HG02981 (cell line): ENCODE data around the gene ZDHHC6.
"Not testable (repeated sequence)": the region's sequence is repeated elsewhere in the genome, so short reads cannot be mapped to it uniquely, and the experiment has no call there.

ENCODE experiments used
- ATAC-seq: cut with Tn5 transposase; IDR thresholded peaks from one replicate; pipeline ENCODE4 v1.9.1; 2021; ENCODE audit warnings: mild to moderate bottlenecking, moderate library complexity; ENCODE audit not compliant: unreplicated experiment

The ZDHHC6 gene

DNA sequence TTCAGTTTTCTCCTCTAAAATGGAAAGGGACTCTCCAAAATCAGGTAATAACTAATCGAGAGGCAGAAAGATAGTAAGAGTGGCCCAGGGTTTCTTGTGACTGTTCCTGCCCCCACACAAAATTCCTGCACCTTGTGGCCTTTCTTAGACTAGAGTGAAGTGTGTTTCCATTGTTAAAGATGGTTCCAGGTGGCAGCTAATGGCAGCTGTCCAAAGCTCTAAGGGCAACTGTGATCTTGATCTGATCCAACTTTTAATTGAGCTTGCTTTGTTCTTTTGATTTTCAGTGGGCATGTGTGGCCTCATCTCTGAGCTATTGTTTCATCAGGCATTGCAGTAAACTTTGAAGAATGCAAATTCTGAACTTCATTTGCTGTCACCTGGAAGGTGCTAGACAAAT lies 53.4 kb downstream of the ZDHHC6 start:
- ATAC-seq = no peak

DNA sequence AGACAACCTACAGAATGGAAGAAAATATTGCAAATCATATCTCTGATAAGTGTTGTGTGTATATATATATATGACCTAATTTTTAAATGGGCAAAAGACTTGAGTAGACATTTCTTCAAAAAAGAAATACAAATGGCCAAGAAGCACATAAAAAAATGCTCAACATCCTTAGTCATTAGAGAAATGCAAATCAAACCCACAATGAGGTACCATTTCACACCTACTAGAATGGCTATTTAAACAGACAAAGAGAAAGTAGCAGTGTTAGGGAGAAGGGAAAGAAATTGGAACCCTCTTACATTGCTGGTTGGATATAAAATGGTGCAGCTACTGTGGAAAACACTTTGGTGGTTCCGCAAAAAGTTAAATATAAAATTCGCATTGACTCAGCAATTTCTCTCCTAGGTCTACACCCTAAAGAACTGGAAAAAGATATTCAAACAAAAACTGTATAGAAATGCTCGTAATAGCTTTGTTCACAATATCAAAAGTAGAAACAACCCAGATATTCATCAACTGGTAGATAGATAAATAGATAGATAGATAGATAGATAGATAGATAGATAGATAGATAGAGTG lies 56.5 kb downstream of the ZDHHC6 start:
- ATAC-seq = no peak

DNA sequence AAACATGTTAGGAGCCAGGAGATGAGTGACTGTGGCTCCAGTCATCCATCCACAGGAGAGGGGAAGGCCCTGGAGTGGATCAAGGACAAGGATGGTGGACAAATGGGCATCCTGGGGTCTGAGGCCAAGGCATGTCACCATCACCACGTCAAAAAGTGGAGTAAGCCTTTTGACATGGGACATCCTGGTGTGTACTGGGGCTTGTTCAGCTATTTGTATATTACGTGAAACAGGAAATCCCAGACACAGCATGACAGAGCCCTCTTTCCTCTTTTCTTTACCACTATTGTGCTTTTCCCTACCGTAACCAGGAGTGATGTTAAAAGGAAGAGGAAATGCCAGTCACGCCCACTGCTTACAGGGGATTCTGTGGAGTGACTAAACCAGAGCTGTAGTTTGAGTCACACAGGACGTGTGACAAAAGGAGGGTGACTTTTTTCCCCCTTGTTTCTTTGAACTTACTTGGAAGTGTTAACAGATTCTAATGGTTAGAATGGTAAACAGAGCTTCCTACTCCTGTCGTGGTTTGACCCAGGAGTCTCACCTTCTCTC lies 57.4 kb downstream of the ZDHHC6 start:
- ATAC-seq = peak; percentile 57

DNA sequence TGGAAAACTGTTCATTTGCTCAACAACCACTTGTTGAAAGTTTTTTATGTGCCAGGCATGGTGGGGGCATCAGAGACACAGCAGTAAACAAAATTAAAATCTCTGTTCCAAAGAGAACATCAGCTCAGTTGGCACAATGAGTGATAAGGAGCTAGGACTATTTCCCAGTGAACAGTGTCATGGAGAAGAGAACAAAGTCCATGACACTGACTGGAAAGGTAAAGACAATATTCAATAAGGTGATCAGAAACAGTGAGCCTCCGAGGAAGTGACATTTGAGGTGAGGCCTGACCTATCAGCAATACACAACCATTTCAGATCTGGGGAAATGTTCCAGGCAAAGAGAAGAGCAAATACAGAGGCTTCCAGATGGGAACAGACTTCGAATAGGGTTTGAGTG lies 58.2 kb downstream of the ZDHHC6 start:
- no peak for ATAC-seq

DNA sequence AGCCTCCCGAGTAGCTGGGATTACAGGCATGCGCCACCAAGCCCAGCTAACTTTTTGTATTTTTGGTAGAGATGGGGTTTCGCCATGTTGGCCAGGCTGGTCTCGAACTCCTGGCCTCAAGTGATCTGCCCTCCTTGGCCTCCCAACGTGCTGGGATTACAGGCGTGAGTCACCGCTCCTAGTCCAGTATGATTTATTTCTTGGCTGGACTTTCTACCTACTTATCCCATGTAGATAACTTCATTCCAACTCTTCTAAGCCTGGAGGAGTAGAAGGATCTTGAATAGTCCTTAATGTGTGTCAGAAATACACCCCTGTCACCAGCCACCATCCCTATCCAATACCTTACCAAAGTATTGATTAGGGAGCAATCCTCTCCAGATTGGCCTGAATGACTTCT lies 58.7 kb downstream of the ZDHHC6 start:
- not testable (repeated sequence) for ATAC-seq

DNA sequence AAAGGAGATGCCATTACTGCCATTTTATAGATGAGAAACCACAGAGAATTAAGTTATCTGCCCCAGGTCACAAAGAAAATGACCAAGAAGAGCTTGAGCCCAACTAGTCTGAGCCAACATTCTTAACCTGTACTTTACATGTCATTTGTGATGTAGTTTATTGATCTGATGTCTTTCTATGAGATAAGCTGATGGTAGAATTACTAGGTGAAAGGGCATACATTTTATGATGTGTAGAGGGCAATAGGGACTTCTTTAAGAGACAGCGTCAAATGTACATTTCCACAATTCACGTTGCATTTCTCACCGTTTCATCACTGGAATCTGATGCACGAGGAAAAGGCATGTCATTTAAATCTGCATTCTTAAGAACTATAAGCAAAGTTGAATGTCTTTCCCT lies 61.5 kb downstream of the ZDHHC6 start:
- ATAC-seq = no peak

DNA sequence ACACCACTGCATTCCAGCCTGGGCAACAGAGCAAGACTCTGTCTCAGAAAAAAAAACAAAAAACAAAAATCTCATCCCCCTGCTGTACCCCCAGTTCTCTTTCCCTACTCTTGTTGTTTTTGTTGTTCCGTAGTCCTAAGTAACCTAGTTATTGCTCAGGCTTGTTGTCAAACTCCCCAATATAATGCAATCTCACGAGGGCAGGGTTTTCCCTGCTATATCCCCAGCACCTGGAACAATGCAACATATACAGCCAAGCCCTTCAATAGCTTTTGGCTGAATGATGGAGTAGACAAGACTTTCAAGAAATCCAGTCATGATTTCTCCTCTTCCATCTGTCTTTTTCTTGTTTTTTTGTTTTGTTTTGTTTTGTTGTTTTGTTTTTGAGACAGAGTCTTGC lies 62.6 kb downstream of the ZDHHC6 start:
- ATAC-seq = no peak

DNA sequence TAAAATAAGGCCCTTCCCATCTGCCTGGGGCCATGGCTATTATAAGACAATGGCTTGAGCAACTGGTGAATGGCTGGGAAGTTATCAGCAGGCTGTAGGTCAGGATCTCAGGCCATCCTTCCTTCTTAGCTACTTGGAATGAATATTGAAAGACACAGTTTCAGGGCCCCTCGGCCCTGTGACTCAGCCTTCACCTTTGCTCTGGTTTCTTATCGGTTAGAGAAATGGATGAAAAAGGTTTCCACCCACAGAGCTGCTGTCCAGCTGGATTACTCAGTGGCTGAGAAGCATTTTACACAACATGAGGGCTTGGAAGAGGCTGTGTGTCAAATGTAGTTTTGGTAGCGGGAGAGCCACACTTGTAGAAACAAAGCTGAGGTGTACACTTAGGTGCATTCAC lies 63.4 kb downstream of the ZDHHC6 start:
- ATAC-seq = no peak

DNA sequence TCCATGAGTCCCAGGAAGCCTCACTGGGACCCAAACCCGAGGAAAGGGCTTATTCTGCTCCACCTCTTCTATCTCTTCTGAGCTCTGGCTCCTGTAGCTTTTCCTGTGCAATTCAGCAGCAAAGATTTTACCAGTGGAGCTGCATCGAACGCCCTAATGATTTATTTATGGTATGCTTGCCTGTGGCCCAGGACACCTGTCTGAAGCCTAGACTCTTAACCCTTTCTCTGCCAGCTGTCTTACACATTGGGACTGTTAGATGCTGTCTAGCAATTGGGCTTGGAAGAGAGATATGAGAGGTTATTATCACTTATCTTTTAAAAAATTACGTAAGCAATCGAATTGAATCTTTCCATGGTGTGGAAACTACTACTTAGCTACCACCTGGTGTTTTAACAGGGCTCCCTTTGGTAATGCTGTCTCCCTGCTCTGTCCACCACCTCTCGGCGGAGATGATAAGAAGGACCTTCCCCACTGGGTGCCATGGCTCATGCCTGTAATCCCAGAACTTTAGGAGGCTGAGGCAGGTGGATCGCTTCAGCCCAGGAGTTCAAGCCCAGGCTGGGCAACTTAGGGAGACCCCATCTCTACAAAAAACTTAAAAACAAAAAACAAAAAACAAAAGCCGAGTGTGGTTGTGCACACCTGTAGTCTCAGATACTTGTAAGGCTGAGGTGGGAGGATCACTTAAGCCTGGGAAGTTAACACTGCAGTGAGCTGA lies 64.0 kb downstream of the ZDHHC6 start:
- no peak for ATAC-seq
